HEK293 (cell line): ENCODE data around the gene RAC2.

Experiments
- CTCF ChIA-PET: fragments of 350-600 bp; formaldehyde crosslinking; extraction: SDS; loops from one replicate; lab custom pipeline; 2021; ENCODE audit warnings: antibody characterized with exemption; lab: Yijun Ruan, JAX
- POLR2A ChIA-PET: fragments of 300-600 bp; formaldehyde crosslinking; extraction: SDS; loops from one replicate; lab custom pipeline; 2020; ENCODE audit warnings: antibody characterized with exemption, inconsistent platforms; lab: Yijun Ruan, JAX
- H3K27ac ChIP-seq: fragments of 200-500 bp; sonication (Bioruptor generic); 2 replicates; pipeline ENCODE4 v1.5.1; 2014; ENCODE audit warnings: low read depth, low read length, control low read depth, inconsistent platforms; ENCODE audit errors: extremely low read depth
- H3K36me3 ChIP-seq, 2 experiments: fragments of 200-500 bp in 1 of 2; sonication (Bioruptor generic) in 1 of 2; 1 replicate in 1 of 2; 2 replicates in 1 of 2; pipeline ENCODE4 v1.5.1; 2014 to 2017; ENCODE audit warnings: inconsistent platforms in 2 of 2, low read length in 2 of 2; ENCODE audit not compliant: control insufficient read depth in 2 of 2, insufficient read depth in 1 of 2
- H3K4me1 ChIP-seq: fragments of 200-500 bp; sonication (Bioruptor generic); 2 replicates; pipeline ENCODE4 v1.5.1; 2014; ENCODE audit warnings: mild to moderate bottlenecking, low read length, inconsistent platforms; ENCODE audit not compliant: control insufficient read depth, insufficient read depth
- H3K4me3 ChIP-seq: 2 replicates; pipeline ENCODE4 v1.5.1; 2011; ENCODE audit warnings: low read depth, mild to moderate bottlenecking, control low read depth, low read length, moderate library complexity
- H3K9me3 ChIP-seq: fragments of 200-500 bp; sonication (Bioruptor generic); 2 replicates; pipeline ENCODE4 v1.5.1; 2014; ENCODE audit warnings: low read depth, low read length, inconsistent platforms; ENCODE audit not compliant: control insufficient read depth, insufficient read depth
- GFI1B ChIP-seq: fragments of 450-650 bp; formaldehyde crosslinking; IDR thresholded peaks from 2 replicates; pipeline ENCODE4 v1.5.1; 2016; ENCODE audit warnings: missing biosample characterization, missing genetic modification characterization
- HOXC10 ChIP-seq: sonication (generic); formaldehyde crosslinking; IDR thresholded peaks from 2 replicates; pipeline ENCODE4 v1.8.1; 2023; ENCODE audit warnings: mild to moderate bottlenecking, missing genetic modification reagents
- KLF10 ChIP-seq: fragments of 450-650 bp; IDR thresholded peaks from 2 replicates; pipeline ENCODE4 v1.5.1; 2018; ENCODE audit warnings: missing biosample characterization, mild to moderate bottlenecking, missing genetic modification characterization
- KLF9 ChIP-seq: fragments of 450-650 bp; formaldehyde crosslinking; IDR thresholded peaks from 2 replicates; pipeline ENCODE4 v1.5.1; 2016; ENCODE audit warnings: missing biosample characterization, missing genetic modification characterization, low read depth
- MYNN ChIP-seq: fragments of 450-650 bp; formaldehyde crosslinking; IDR thresholded peaks from 2 replicates; pipeline ENCODE4 v1.5.1; 2016; ENCODE audit warnings: missing biosample characterization, missing genetic modification characterization, borderline replicate concordance
- OSR2 ChIP-seq: fragments of 450-650 bp; formaldehyde crosslinking; IDR thresholded peaks from 2 replicates; pipeline ENCODE4 v1.5.1; 2016; ENCODE audit warnings: missing biosample characterization, missing genetic modification characterization
- PRDM1 ChIP-seq: fragments of 450-650 bp; formaldehyde crosslinking; IDR thresholded peaks from 2 replicates; pipeline ENCODE4; 2016; ENCODE audit warnings: missing biosample characterization, missing genetic modification characterization
- ZBTB10 ChIP-seq: fragments of 450-650 bp; formaldehyde crosslinking; IDR thresholded peaks from 2 replicates; pipeline ENCODE4 v1.5.1; 2016; ENCODE audit warnings: missing biosample characterization, missing genetic modification characterization
- ZFP69B ChIP-seq: fragments of 450-650 bp; formaldehyde crosslinking; IDR thresholded peaks from 2 replicates; pipeline ENCODE4 v1.5.1; 2016; ENCODE audit warnings: missing biosample characterization, missing genetic modification characterization
- ZIC2 ChIP-seq: fragments of 450-650 bp; formaldehyde crosslinking; IDR thresholded peaks from 2 replicates; pipeline ENCODE4 v1.5.1; 2016; ENCODE audit warnings: missing biosample characterization, missing genetic modification characterization
- ZNF19 ChIP-seq: fragments of 450-650 bp; formaldehyde crosslinking; IDR thresholded peaks from 2 replicates; pipeline ENCODE4; 2016; ENCODE audit warnings: missing biosample characterization, missing genetic modification characterization, low read depth
- ZNF221 ChIP-seq: fragments of 450-650 bp; formaldehyde crosslinking; IDR thresholded peaks from 2 replicates; pipeline ENCODE4 v1.5.1; 2017; ENCODE audit warnings: missing biosample characterization, missing genetic modification characterization, borderline replicate concordance
- ZNF280D ChIP-seq: fragments of 450-650 bp; formaldehyde crosslinking; IDR thresholded peaks from 2 replicates; pipeline ENCODE4 v1.5.1; 2016; ENCODE audit warnings: missing biosample characterization, missing genetic modification characterization
- ZNF473 ChIP-seq: fragments of 450-650 bp; formaldehyde crosslinking; IDR thresholded peaks from 2 replicates; pipeline ENCODE4 v1.5.1; 2017; ENCODE audit warnings: missing biosample characterization, missing genetic modification characterization
- ZNF623 ChIP-seq: fragments of 450-650 bp; formaldehyde crosslinking; IDR thresholded peaks from 2 replicates; pipeline ENCODE4 v1.5.1; 2016; ENCODE audit warnings: missing biosample characterization, missing genetic modification characterization
- ZNF624 ChIP-seq: fragments of 450-650 bp; formaldehyde crosslinking; IDR thresholded peaks from 2 replicates; pipeline ENCODE4 v1.5.1; 2017; ENCODE audit warnings: missing biosample characterization, missing genetic modification characterization
- ZNF654 ChIP-seq: fragments of 450-650 bp; formaldehyde crosslinking; IDR thresholded peaks from 2 replicates; pipeline ENCODE4 v1.5.1; 2016; ENCODE audit warnings: low read depth, missing biosample characterization, missing genetic modification characterization
- ZNF830 ChIP-seq: fragments of 450-650 bp; IDR thresholded peaks from 2 replicates; pipeline ENCODE4 v1.5.0; 2018; ENCODE audit warnings: missing biosample characterization, missing genetic modification characterization, low read depth, mild to moderate bottlenecking, moderate library complexity
- ZSCAN16 ChIP-seq: fragments of 450-650 bp; formaldehyde crosslinking; IDR thresholded peaks from 2 replicates; pipeline ENCODE4 v1.5.1; 2016; ENCODE audit warnings: missing biosample characterization, missing genetic modification characterization

RAC2 gene

GRCh38 chr22:37283393-37283937 lies 39.4 kb upstream of the RAC2 start:
- no peak for TF ChIP-seq KLF10 (tag by site-specific recombination)
- TF ChIP-seq ZNF623 (tag by site-specific recombination) = no peak
- no peak for TF ChIP-seq ZNF280D (tag by site-specific recombination)
- TF ChIP-seq PRDM1 = no peak
- TF ChIP-seq HOXC10 = no peak
- no peak for TF ChIP-seq ZNF473 (tag by site-specific recombination)
- no peak for TF ChIP-seq GFI1B
- no peak for TF ChIP-seq OSR2
- TF ChIP-seq ZNF221 (tag by site-specific recombination) = no peak
- TF ChIP-seq KLF9 (tag by site-specific recombination) = no peak
- TF ChIP-seq ZIC2 (tag by site-specific recombination) = no peak
- Histone ChIP-seq H3K9me3 (no peaks in the 10 kb centered on the region), H3K27ac (no peak overlapping the region), H3K4me3 (no peak overlapping the region), H3K4me1 (no peaks in the 10 kb centered on the region), H3K36me3 (no peaks in the 10 kb centered on the region)
- POLR2A ChIA-PET = no interaction called here
- CTCF ChIA-PET = no interaction called here

GRCh38 chr22:37282385-37282677 lies 38.3 kb upstream of the RAC2 start, which contains the start of gene CYTH4:
CYTH4 (plus strand) TSS chr22:37282508; CDS start chr22:37282570, 62 bp downstream.
- POLR2A ChIA-PET = no interaction called here
- H3K4me3 ChIP-seq = no peak within 1 kb of the TSS
- H3K4me1 ChIP-seq = no peaks in the 10 kb centered on the region
- CTCF ChIA-PET = interaction anchor here (0.6 to 2.3 kb wide), 5 partner anchors 9 to 146 kb away, joined by 3 to 7 read pairs (median 4); no protein-coding TSS in a partner anchor
- TF ChIP-seq ZNF19 (tag by site-specific recombination) = no peak
- no peak for TF ChIP-seq ZNF654
- TF ChIP-seq ZNF473 (tag by site-specific recombination) = no peak
- TF ChIP-seq MYNN (tag by site-specific recombination) = no peak
- TF ChIP-seq ZNF830 (tag by site-specific recombination) = no peak
- TF ChIP-seq ZFP69B (tag by site-specific recombination) = no peak
- no peak for TF ChIP-seq ZBTB10
- TF ChIP-seq ZSCAN16 = no peak
- TF ChIP-seq ZNF624 = no peak
- TF ChIP-seq, all 188 proteins: peak for 0
- H3K27ac ChIP-seq = no peak within 1 kb of the TSS
- H3K9me3 ChIP-seq = no peaks in the 10 kb centered on the region
- H3K36me3 ChIP-seq = no peaks in the 10 kb centered on the region
